Sigmoid colon (tissue), 4 donors: ENCODE data around the gene KCNK18.

Source experiments
- EP300 ChIP-seq, 4 donors: sonication (generic); formaldehyde crosslinking; IDR thresholded peaks; one replicate each; pipeline ENCODE4 v1.6.1; 2017; ENCODE audit warnings: antibody characterized with exemption in 4 of 4
- TF ChIP-seq, protein P1 (sequence below), 4 experiments: fragments of 450-650 bp in 3 of 4; fragments of 200-600 bp in 1 of 4; IDR thresholded peaks; one replicate each; pipeline ENCODE4 v1.5.1; 2016 to 2019; ENCODE audit warnings: antibody characterized with exemption in 4 of 4, mild to moderate bottlenecking in 3 of 4, moderate library complexity in 2 of 4

DNA sequence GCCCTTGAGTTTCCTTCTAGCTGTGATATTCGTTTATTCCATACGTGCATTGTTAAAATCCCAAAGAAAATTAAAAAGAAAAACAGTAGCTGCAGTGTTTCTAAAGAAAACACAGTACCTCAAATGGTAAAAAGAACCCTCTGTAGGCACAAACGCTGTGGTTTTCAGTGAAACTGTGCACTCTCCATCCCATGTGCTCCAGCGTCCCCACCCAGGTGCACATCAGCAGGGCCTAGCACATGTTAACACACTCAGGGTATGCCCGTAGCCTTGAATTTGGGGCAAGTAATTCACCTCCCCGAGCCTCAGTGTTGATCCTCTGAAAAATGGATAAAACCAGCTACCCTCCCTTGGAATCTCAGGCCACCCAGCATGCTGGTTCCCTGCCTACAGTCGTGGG lies 53.1 kb downstream of the KCNK18 start:
- TF ChIP-seq, protein P1, sequence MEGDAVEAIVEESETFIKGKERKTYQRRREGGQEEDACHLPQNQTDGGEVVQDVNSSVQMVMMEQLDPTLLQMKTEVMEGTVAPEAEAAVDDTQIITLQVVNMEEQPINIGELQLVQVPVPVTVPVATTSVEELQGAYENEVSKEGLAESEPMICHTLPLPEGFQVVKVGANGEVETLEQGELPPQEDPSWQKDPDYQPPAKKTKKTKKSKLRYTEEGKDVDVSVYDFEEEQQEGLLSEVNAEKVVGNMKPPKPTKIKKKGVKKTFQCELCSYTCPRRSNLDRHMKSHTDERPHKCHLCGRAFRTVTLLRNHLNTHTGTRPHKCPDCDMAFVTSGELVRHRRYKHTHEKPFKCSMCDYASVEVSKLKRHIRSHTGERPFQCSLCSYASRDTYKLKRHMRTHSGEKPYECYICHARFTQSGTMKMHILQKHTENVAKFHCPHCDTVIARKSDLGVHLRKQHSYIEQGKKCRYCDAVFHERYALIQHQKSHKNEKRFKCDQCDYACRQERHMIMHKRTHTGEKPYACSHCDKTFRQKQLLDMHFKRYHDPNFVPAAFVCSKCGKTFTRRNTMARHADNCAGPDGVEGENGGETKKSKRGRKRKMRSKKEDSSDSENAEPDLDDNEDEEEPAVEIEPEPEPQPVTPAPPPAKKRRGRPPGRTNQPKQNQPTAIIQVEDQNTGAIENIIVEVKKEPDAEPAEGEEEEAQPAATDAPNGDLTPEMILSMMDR (IDR thresholded peaks at IDR 0.05), result no peak
- no peak for TF ChIP-seq EP300 (IDR thresholded peaks at IDR 0.05)
